ENCODE measurements around the gene KCNK3. TPM values are rescaled to one million over a fixed set of nuclear protein-coding genes. Genes with fewer than 3 reads are reported as not detected.

Gene KCNK3
- polyA plus RNA-seq, 1 donor (not counting 4 experiments of a cell fraction or from before 2014, with no cell fraction given), result not detected

GRCh38 chr2:26672112-26672817, 20.3 kb upstream of the KCNK3 start:
- H3K36me3 ChIP-seq (ENCODE audit: control insufficient read depth in 2 of 2, extremely low read depth in 1 of 2, insufficient read depth in 2 of 2, low read length in 2 of 2), result no peaks in the 10 kb centered on the region
- H3K9me1 ChIP-seq (ENCODE audit: control insufficient read depth, extremely low read depth, insufficient read depth, low read length), result no peaks in the 10 kb centered on the region
- H3K9ac ChIP-seq (ENCODE audit: control insufficient read depth, extremely low read depth, insufficient read depth, low read length), result no peak overlapping the region
- no peaks in the 10 kb centered on the region for H4K20me1 ChIP-seq (ENCODE audit: control insufficient read depth, extremely low read depth, insufficient read depth, low read length)
- H3K4me2 ChIP-seq (ENCODE audit: control insufficient read depth, extremely low read depth, insufficient read depth, low read depth, low read length), result no peak overlapping the region
- no peaks in the 10 kb centered on the region for H3K4me1 ChIP-seq (ENCODE audit: control insufficient read depth, extremely low read depth, insufficient read depth, low read length)
- dilution Hi-C loops (cut with MboI; ENCODE audit: extremely low pct_ligation_motif_present, low sequenced_read_pairs), result no loop called here
- H3K79me2 ChIP-seq (ENCODE audit: control insufficient read depth, insufficient read depth, low read length), result no peaks in the 10 kb centered on the region
- DNase-seq (ENCODE audit: low read depth, low spot score), result no peak
- no peak overlapping the region for H3K27ac ChIP-seq (ENCODE audit: control insufficient read depth, insufficient read depth, low read length)
- FAIRE-seq, result no peak
- H3K9me3 ChIP-seq (ENCODE audit: control insufficient read depth, low read depth, low read length), result no peaks in the 10 kb centered on the region
- no peak overlapping the region for H2AFZ ChIP-seq (ENCODE audit: control insufficient read depth, low read length)
- peaks cover 42% of the 10 kb centered on the region for H3K27me3 ChIP-seq (ENCODE audit: control insufficient read depth, extremely low read depth, insufficient read depth, low read length)
- TF ChIP-seq, protein P1, sequence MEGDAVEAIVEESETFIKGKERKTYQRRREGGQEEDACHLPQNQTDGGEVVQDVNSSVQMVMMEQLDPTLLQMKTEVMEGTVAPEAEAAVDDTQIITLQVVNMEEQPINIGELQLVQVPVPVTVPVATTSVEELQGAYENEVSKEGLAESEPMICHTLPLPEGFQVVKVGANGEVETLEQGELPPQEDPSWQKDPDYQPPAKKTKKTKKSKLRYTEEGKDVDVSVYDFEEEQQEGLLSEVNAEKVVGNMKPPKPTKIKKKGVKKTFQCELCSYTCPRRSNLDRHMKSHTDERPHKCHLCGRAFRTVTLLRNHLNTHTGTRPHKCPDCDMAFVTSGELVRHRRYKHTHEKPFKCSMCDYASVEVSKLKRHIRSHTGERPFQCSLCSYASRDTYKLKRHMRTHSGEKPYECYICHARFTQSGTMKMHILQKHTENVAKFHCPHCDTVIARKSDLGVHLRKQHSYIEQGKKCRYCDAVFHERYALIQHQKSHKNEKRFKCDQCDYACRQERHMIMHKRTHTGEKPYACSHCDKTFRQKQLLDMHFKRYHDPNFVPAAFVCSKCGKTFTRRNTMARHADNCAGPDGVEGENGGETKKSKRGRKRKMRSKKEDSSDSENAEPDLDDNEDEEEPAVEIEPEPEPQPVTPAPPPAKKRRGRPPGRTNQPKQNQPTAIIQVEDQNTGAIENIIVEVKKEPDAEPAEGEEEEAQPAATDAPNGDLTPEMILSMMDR (optimal IDR thresholded peaks at IDR 0.05 in 1 of 3, IDR thresholded peaks at IDR 0.05 in 1 of 3, conservative IDR thresholded peaks at IDR 0.05 in 1 of 3; ENCODE audit: extremely low read depth in 1 of 3, insufficient read depth in 2 of 3, low read length in 3 of 3), result no peak
- no peak for TF ChIP-seq EZH2 (IDR thresholded peaks at IDR 0.05; ENCODE audit: low read length)
- H3K4me3 ChIP-seq (ENCODE audit: control insufficient read depth in 2 of 3, extremely low read depth in 1 of 3, insufficient read depth in 2 of 3, low read depth in 1 of 3, low read length in 3 of 3), result no peak overlapping the region

DNA sequence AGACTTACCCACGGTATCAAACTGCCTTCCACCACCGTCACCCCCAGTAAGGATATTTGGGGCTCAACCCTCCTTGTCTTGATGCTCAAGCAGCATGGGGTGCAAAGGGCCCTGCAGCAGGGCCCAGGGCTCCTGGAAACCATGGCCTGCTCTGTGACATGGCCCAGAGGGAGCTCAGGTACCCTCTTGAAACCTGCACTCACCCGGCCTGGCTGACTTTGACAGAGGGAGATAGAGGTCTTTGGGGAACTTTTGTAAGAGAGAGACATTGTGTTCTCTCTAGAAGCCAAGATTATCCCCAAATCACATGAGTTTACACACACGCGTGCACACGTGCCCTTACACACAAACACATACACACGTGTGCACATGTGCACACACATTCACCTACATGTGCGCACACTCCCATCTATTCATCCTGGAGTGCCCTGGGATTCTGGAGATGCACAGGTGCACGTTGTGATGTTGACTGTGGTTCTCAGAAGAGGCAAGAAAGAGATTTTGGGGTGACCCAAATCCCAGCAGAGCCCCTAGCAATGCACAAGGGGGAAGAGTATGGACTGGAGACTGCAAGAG, 19.6 kb upstream of the KCNK3 start:
- FAIRE-seq, result no peak
- H3K9me3 ChIP-seq (ENCODE audit: control insufficient read depth, low read depth, low read length), result no peaks in the 10 kb centered on the region
- no peak overlapping the region for H2AFZ ChIP-seq (ENCODE audit: control insufficient read depth, low read length)
- H3K27me3 ChIP-seq (ENCODE audit: control insufficient read depth, extremely low read depth, insufficient read depth, low read length), result peaks cover 45% of the 10 kb centered on the region
- no peaks in the 10 kb centered on the region for H4K20me1 ChIP-seq (ENCODE audit: control insufficient read depth, extremely low read depth, insufficient read depth, low read length)
- no peak for DNase-seq (ENCODE audit: low read depth, low spot score)
- no peak overlapping the region for H3K9ac ChIP-seq (ENCODE audit: control insufficient read depth, extremely low read depth, insufficient read depth, low read length)
- H3K36me3 ChIP-seq (ENCODE audit: control insufficient read depth in 2 of 2, extremely low read depth in 1 of 2, insufficient read depth in 2 of 2, low read length in 2 of 2), result no peaks in the 10 kb centered on the region
- TF ChIP-seq, protein P1 (optimal IDR thresholded peaks at IDR 0.05 in 1 of 3, IDR thresholded peaks at IDR 0.05 in 1 of 3, conservative IDR thresholded peaks at IDR 0.05 in 1 of 3; ENCODE audit: extremely low read depth in 1 of 3, insufficient read depth in 2 of 3, low read length in 3 of 3), result no peak
- TF ChIP-seq EZH2 (IDR thresholded peaks at IDR 0.05; ENCODE audit: low read length), result no peak
- dilution Hi-C loops (cut with MboI; ENCODE audit: extremely low pct_ligation_motif_present, low sequenced_read_pairs), result no loop called here
- H3K9me1 ChIP-seq (ENCODE audit: control insufficient read depth, extremely low read depth, insufficient read depth, low read length), result no peaks in the 10 kb centered on the region
- H3K4me2 ChIP-seq (ENCODE audit: control insufficient read depth, extremely low read depth, insufficient read depth, low read depth, low read length), result no peak overlapping the region
- no peaks in the 10 kb centered on the region for H3K4me1 ChIP-seq (ENCODE audit: control insufficient read depth, extremely low read depth, insufficient read depth, low read length)
- no peak overlapping the region for H3K4me3 ChIP-seq (ENCODE audit: control insufficient read depth in 2 of 3, extremely low read depth in 1 of 3, insufficient read depth in 2 of 3, low read depth in 1 of 3, low read length in 3 of 3)
- H3K79me2 ChIP-seq (ENCODE audit: control insufficient read depth, insufficient read depth, low read length), result no peaks in the 10 kb centered on the region
- H3K27ac ChIP-seq (ENCODE audit: control insufficient read depth, insufficient read depth, low read length), result no peak overlapping the region
